Activated CD4-positive, CD25-positive, alpha-beta regulatory T cell treated with anti-CD3 and anti-CD28 coated beads, Interleukin-2, amount 50 U/mL, for 24 hours (primary cell): ENCODE data around the gene ODF2.
"Not testable (repeated sequence)": the region's sequence is repeated elsewhere in the genome, so short reads cannot be mapped to it uniquely, and the experiment has no call there.

Experiments
- ATAC-seq, 2 donors: fragments of 150-1000 bp; cut with Tn5 transposase; one replicate each; pipeline ENCODE4 v1.10.0; 2021; ENCODE audit warnings: mild to moderate bottlenecking in 1 of 2, moderate library complexity in 1 of 2

The ODF2 gene

DNA sequence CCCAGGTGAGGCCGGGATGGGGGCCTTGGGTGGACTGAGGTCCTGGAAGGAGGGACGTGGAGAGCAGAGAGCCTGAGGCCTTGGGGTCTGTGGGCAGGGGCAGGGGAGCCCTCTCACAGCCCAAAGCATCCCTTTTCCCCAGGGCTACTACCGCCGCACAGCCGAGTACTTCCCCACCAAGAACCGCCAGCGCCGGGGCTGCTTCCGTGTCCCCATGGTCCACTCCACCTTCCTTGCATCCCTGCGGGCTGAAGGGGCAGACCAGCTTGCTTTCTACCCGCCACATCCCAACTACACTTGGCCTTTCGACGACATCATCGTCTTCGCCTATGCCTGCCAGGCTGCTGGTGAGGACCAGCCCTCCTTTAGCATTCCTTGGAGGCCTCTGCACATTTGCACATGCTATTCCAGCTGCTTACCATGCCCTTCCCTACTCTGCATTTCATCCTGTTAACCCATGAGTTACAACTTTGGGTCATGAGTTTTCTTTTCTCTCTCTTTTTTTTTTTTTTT, 31.5 kb upstream of the ODF2 start:
- ATAC-seq, result no peak

DNA sequence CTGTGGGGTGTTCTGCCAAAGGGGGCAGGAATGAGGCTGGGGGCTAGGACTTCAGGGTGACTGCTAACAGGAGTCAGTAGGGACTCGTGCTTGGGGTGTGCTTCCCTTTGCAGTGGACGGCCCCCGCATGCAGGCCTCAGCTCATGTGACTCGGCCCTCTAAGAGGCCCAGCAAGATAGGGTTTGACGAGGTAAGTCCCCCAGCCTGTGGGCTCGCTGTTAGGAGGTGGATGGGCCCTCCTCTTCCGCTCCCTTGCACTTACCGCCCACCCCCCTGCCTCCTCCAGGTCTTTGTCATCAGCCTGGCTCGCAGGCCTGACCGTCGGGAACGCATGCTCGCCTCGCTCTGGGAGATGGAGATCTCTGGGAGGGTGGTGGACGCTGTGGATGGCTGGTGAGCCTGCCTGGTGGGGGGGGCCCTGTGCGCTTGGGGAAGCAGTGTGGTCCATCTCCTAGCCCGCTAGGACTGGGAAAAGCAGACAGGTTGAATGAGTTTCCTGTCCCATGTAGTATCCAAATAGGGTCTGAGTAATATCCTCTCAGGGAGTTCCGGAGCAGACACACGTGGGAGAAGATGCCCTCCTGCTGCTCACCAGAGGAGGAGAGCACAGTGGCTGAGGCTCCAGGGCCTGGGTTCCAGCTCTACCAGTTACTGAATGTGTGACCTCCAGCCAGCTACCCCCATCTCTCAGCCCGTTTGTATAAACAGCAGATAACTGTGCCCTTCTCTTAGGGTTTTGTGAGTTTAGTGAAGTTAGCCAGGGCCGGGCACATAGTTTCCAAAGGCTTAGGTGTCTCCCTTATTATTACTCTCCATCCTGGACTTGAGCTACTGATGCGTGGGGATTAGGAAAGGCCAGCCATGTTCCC, 26.9 kb upstream of the ODF2 start:
- ATAC-seq, result no peak

DNA sequence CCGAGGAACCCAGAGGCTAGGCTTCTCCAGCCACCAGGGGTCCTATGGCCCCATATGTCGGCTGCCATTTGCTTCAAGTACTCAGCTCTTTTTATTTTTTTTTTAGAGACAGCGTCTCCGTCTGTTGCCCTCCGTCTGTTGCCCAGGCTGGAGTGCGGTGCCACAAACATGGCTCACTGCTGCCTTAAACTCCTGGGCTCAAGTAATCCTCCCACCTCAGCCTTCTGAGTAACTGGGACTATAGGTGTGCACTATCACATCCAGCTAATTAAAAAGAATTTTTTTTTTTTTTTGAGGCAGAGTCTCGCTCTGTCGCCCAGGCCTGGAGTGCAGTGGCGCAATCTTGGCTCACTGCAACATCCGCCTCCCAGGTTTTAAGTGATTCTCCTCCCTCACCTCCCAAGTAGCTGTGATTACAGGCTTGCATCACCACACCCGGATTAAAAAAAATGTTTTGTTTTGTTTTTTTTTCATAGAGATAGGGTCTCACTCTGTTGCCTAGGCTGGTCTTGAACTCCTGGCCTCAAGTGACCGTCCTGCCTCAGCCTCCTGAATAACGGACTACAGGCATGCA, 26.2 kb upstream of the ODF2 start:
- ATAC-seq, result no peak

DNA sequence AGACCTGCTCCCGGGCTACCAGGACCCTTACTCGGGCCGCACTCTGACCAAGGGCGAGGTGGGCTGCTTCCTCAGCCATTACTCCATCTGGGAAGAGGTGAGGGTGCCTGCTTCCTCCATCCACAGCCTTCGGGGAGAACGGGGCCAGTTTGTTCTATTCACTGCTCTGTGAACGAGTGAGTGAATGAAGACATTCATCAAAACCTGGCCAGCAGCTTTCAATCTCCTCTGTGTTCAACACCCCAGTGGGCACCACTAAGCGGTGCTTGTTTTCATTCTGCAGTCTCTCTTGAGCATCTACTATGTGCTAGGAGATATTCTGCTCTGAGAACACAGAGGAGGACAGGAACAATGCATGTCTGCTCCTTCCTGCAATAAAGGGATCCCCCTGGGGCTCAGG, 24.6 kb upstream of the ODF2 start:
- ATAC-seq, result no peak

DNA sequence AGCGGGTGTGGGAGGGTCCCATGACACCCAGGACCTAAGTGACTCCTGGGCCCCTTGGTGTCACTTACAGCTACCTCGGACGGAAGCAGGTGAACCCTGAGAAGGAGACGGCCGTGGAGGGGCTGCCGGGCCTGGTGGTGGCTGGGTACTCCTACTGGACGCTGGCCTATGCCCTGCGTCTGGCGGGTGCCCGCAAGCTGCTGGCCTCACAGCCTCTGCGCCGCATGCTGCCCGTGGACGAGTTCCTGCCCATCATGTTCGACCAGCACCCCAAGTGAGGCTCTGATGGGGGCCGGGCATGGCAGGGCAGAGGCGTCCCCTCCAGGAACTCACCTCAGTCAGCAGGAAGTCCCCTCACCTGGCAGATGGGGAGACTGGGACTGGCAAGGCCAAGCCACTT, 21.5 kb upstream of the ODF2 start:
- ATAC-seq, result no peak

DNA sequence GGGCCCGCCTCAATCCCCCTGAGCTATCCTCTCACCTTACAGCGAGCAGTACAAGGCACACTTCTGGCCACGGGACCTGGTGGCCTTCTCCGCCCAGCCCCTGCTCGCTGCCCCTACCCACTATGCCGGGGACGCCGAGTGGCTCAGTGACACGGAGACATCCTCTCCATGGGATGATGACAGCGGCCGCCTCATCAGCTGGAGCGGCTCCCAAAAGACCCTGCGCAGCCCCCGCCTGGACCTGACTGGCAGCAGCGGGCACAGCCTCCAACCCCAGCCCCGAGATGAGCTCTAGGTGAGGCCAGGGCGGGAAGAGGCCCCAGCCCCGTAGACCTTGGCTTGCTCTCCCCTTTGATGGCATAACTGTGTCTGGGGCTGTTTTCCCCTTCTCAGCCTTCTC, 20.2 kb upstream of the ODF2 start:
- no peak for ATAC-seq

DNA sequence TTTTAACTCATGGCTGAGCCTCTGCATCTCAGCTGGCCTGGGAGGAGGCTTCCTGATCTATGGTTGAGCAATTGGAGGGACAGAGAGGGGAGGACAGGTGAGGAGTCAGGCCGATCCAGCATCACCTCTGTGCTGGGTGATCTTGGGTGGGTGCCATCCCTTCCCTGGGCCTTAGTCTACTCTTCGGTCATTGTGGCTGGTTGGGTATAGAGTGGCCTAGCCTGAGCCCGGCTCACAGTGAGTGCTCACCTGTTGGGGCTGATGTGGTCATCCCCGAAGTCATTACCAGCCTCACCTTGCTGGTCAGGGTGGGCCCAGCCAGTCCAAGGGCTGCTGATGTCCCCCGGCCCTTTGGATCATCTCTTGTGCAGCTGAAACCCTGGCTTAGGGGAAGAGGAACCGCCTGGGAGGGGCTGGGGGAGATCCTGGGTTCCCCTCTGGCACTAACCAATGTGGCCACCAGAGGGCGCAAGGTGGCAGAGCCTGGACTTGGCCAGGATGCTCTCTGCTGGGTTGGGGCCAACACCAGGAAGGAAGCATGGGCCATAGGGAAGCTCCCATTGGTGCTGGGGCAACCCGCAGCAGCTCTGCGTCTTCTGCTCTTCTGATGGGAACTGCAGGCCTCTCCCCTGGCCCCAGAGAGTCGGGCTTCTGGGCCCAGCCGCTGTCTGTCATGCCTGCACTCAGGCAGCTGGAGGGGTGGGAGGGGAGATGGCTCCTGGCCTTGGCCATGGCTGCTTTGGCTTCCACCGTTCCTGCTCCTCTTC, 17.3 kb upstream of the ODF2 start:
- ATAC-seq, result peak; percentile 87 to 94

DNA sequence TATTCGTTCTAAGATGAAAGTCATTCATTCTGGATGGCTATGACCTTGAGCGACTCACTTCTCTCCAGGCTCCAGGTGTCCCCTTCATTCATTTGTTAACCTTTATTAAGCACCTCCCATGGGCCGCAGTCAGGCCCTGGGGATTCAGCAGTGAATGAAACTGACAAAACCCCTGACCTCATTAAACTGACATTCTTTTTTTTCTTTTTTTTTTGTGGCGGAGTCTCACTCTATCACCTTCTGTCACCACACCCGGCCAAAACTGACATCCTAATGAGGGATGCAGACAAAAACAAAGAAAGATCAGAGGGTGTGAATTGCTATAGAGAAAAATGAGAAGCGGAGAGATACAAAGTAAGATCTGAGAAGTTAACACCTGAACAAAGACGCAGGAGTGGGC, 16.5 kb upstream of the ODF2 start:
- no peak for ATAC-seq

DNA sequence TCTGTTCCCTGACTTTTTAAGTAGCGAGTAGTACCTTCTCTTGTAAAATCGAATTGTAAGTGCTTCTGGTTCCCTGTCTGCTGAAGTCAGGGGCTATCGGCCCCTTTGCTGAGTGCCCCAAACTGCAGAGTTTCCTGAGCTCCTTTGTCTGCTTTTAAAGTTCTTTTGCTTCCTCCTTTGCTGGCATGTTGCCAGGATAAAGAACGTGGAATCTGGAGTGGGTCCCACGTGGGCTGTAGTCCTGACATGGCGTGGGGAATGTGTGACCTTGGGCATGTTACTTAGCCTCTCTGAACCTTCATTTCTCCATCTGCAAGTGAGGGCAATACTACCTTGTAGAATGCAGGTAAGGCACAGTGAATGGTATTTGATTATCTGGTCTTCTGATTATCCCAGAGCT, 13.7 kb upstream of the ODF2 start:
- ATAC-seq, result no peak

DNA sequence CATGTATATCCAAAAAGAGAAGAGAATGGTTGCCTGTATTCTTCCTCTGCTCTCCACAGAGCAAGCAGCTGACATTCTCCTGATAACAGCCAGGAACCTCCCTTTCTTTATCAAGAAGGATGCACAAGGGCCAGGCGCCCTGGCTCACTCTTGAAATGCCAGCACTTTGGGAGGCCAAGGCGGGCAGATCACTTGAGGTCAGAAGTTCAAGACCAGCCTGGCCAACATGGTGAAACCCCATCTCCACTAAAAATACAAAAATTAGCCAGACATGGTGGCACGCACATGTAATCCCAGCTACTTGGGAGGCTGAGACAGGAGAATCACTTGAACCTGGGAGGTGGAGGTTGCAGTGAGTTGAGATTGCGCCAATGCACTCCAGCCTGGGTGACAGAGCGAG, 9.3 kb upstream of the ODF2 start:
- not testable (repeated sequence) for ATAC-seq

DNA sequence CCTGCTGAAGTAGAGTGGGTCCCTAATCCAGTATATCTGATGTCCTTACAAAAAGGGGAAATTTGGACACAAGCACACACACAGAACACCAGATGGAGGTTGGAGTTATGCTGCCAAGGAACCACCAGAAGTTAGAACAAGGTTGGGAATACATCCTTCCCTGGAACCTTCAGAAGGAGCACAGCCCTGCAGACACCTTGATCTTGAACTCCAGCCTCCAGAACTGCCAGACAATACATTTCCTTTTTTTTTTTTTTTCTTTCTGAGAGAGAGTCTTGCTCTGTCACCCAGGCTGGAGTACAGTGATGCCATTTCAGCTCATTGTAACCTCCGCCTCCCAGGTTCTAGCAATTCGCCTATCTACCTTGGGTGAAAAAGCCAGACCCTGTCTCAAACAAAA, 7.1 kb upstream of the ODF2 start:
- ATAC-seq, result no peak

DNA sequence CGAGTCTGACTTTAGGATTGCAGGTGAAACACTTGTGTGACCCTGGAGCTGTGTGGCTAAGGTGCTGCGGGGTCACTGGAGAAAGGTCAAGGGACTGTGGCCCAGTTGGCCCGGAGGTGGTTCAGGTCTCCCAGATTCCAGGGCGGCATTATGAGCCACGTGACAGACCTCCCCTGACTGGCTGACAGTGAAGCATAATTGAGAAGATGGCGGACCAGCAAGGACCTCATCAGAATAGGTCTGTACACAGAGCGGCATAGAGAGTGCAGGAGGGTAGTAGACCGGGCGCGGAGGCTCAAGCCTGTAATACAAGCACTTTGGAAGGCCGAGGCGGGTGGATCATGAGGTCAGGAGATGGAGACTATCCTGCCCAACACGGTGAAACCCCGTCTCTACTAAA, 815 bp upstream of the ODF2 start:
- ATAC-seq, result no peak

DNA sequence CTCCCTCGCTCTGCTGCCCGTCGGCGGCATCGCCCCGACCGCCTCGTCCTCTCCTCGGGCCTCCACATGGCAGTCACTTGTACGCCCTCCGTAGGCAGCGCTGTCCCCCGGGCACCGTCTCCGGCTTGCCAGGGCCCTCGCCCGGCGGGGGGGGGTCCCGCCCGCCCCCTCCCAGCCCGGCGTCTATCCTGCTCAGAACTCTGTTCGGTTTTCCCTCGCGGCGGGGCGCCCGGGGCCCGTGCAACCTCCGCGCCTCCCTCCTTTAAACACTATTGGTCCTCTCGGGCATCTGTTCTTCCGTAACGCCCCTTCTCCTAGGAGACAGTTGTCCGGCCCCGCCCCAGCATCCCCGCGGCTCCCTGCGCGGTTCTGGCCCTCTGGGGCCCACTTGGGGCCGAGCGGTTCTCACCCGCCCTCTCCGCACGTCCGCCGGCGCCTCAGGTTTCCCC, 831 bp downstream of the ODF2 start:
- peak; percentile 60 to 69 for ATAC-seq

DNA sequence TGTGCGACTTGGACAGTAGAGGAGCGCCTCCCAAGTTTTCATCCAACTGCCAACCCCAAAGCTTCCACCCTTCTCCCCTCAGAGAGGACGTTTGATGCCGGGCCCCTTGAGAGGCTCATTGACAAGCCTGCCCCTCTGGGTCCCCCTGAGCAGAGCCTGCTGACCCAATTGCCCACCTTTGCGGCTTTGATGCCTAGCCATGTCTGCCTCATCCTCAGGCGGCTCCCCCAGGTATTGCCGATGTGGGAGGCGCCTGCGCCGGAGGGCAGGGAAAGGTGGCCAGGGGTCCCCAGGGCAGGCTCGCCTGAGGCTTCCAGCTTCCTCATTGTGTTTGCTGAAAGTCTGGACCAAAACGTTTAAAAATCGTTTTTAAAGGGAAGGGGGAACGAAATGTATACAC, 1.4 kb downstream of the ODF2 start:
- no peak for ATAC-seq

DNA sequence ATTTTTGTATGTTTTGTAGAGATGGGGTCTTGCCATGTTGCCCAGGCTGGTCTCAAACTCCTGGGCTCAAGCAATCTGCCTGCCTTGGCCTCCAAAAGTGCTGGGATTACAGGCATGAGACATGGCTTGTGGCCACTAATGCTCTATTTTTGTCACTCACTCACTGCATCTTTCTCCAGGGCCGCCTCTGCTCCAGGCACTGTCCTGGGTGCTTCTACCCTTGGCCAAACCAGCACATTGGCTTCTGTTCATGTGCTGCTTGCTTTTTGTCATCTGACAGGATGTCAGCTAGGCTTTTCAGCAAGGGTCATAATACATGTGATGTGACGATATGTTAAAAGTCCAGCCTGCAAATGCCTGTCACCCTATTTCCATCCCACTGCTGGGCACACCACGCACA, 3.2 kb downstream of the ODF2 start:
- ATAC-seq, result no peak

DNA sequence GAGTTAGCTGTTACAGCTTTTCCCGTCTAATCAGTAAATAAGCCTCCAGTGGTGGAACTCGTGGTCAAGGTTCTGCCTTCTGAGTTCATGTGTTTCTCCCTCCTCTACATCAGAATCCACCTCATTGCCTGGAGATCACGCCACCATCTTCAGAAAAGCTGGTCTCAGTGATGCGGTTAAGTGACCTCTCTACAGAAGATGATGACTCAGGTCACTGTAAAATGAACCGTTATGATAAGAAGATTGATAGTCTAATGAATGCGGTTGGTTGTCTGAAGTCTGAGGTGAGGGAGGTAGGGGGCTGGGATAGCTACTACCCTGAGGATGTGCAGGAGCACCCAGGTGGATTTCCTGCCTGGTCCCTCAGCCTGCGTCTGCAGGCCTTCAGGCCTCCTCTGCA, 13.3 kb downstream of the ODF2 start:
- no peak for ATAC-seq

DNA sequence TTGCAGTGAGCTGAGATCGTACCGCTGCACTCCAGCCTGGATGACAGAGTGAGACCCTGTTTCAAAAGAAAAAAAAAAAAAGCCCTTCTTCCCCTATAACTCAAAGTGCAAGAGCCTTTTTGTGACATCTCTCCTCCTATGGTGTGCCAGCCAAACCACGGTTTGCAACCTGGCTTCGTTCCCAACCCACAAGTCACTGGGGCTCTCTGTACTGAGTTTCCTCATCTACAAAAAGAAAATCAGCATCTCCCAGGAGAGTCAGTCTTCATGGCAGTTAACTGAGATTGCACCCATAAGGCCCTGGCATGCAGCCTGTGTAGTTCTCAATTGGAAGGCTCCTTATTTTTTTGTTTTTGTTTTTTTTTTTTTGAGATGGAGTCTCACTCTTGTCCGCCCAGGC, 14.8 kb downstream of the ODF2 start:
- no peak for ATAC-seq

DNA sequence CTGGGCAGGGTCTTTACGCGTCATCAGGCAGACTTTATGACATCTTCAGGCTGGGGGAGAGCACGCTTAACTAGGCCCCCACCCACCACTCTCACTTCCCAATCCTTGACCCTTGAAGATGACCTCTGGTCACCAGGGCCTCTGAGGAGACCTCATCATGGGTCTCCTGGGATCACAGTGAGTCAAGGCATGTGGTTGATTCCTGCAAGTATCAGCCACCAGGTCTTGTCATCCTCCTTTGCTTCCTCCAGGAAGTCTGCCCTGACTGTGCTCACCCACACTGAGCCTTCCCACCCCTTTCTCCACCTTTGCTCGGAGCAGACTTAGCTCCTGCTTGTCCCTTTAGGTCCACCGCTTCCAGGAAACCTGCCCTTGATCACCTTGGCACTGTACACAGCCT, 17.3 kb downstream of the ODF2 start:
- no peak for ATAC-seq

DNA sequence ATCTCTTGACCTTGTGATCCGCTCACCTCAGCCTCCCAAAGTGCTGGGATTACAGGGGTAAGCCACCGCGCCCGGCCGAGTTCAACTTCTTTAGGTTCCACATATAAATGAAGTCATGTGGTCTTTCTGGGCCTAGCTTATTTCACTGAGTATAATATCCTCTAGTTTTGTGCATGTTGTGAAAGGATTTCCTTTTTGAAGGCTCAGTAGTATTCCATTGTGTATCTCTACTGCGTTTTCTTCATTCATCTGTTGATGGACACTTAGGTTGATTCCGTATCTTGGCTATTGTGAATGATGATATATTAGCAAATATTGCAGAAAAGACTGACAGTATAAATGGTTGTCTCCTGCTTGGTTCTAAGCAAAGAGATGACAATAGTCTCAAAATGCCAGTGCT, 20.1 kb downstream of the ODF2 start:
- ATAC-seq, result no peak

DNA sequence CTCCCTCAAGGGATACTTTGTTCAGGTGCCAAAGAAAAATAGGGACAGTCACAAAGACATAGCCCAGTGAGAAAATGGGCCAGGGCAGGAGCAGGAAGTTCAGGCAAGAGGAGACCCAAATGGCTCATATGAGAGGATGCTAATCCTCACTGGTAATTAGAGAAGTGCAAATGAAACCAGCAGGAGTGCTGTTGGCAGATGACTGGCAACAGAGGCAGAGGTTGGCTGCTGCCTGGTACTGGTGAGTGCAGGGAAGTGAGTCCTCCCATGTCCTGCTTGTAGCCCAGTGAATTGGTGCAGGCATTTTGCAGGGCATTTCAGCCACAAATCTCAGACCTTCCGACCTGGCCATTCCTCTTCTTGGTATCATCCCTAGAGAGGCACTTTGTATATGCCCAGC, 23.5 kb downstream of the ODF2 start:
- ATAC-seq, result no peak

DNA sequence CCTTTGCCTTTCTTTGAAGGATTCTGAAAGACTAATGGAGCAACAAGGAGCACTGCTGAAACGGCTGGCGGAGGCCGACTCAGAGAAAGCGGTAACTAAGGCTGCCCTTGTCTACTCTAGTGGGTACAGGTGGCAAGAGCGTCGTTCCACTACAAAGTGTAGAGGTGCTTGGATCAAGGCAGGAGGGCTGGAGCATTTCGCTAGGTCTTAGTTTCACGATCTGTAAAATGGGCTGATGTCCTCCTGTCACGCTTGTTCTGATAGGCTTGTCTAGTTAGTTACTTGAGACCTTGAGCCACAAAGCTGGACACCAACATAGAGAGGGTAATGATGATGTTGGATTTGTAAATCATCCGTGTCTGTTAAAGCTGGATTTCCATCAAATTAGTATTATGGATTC, 25.8 kb downstream of the ODF2 start:
- ATAC-seq, result no peak

DNA sequence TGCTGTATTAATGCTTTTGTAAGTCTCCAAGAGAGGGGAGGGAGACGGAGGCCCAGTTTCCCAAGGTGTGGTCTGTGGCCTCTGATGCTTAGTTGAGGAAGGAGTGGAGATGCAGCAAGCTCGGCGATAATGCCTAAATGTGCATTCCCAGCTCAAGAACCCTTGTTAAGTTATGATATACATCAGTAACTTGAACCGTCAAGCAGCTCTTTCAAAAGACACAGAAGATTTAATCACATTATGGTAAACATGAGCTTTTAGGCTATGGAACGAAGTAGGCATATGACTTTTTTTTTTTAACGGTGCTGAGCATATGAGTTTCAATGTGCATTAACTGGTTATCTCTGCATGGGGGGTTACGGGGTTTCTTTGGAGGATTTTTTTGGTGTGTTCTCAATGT, 26.4 kb downstream of the ODF2 start:
- no peak for ATAC-seq

DNA sequence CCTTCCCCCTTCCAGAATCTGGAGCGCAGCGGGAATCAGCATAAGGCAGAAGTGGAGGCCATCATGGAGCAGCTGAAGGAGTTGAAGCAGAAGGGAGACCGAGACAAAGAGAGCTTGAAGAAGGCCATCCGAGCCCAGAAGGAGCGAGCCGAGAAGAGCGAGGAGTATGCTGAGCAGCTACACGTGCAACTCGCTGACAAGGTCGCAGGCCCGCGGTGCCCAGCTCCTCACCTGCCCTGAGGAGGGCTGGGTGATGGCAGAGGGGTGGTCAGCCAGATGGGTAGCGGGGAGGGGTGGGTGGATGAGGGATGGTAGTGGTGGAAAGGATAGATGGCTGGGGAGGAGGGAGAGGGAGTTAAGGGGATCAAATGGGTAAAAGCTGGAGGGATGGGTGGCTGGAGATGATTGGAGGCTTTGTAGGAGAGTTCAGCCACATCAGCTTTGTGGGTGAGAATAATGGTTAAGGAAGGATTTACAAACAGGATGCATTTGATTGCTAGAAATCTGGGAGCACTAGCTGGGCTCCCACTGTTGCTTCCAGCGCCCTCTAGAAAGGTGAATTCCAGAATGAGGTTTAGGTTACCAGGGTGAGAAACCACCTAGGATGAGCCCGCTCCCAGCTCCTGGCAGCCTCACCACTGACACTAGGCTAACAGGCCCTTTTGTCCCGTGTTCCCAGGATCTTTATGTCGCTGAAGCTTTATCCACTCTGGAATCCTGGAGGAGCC, 29.0 kb downstream of the ODF2 start:
- ATAC-seq, result no peak
